Spleen (tissue), 7 donors: ENCODE measurements around the gene P2RY14.

Experiments
- POLR2A ChIP-seq, 3 donors: fragments of 450-650 bp; IDR thresholded peaks; one replicate each; pipeline ENCODE4 v1.5.1; 2017; ENCODE audit warnings: antibody characterized with exemption in 3 of 3, mild to moderate bottlenecking in 1 of 3
- TF ChIP-seq, protein P1 (sequence below), 11 experiments: fragments of 200-600 bp in 7 of 11; fragments of 450-650 bp in 4 of 11; sonication (generic) in 4 of 11; IDR thresholded peaks in 8 of 11; conservative IDR thresholded peaks in 3 of 11; 1 replicate in 7 of 11; 2 replicates in 4 of 11; pipeline versions ENCODE4 v1.4.0 to v1.8.0; 2016 to 2021; ENCODE audit warnings: antibody characterized with exemption in 11 of 11, inconsistent platforms in 4 of 11, mild to moderate bottlenecking in 1 of 11
- donor health status: DM: no; HTN: no; CAD: no; lungs with moderate emphysema.
- donor health status: DM: no; HTN: no; CAD: no.
- donor health status: DM: no; HTN: no; CAD: no.

- TF ChIP-seq, protein P1, sequence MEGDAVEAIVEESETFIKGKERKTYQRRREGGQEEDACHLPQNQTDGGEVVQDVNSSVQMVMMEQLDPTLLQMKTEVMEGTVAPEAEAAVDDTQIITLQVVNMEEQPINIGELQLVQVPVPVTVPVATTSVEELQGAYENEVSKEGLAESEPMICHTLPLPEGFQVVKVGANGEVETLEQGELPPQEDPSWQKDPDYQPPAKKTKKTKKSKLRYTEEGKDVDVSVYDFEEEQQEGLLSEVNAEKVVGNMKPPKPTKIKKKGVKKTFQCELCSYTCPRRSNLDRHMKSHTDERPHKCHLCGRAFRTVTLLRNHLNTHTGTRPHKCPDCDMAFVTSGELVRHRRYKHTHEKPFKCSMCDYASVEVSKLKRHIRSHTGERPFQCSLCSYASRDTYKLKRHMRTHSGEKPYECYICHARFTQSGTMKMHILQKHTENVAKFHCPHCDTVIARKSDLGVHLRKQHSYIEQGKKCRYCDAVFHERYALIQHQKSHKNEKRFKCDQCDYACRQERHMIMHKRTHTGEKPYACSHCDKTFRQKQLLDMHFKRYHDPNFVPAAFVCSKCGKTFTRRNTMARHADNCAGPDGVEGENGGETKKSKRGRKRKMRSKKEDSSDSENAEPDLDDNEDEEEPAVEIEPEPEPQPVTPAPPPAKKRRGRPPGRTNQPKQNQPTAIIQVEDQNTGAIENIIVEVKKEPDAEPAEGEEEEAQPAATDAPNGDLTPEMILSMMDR (IDR thresholded peaks at IDR 0.05 in 8 of 11, conservative IDR thresholded peaks at IDR 0.05 in 3 of 11): no peak
- TF ChIP-seq POLR2A (IDR thresholded peaks at IDR 0.05): no peak
These were observed 72.9 kb downstream of the P2RY14 start for GRCh38 chr3:151205482-151205881.
